Fibroblast of skin of right quadriceps (primary cell): ENCODE measurements around the gene ELN.
A peak's percentile ranks its signal among the peaks of the same experiment; 100 is the strongest.
"Not testable (repeated sequence)": the region's sequence is repeated elsewhere in the genome, so short reads cannot be mapped to it uniquely, and the experiment has no call there.

Source experiments
- DNase-seq: peaks from one replicate; pipeline ENCODE4 v3.0.0-alpha.2; 2013

ELN gene

DNA sequence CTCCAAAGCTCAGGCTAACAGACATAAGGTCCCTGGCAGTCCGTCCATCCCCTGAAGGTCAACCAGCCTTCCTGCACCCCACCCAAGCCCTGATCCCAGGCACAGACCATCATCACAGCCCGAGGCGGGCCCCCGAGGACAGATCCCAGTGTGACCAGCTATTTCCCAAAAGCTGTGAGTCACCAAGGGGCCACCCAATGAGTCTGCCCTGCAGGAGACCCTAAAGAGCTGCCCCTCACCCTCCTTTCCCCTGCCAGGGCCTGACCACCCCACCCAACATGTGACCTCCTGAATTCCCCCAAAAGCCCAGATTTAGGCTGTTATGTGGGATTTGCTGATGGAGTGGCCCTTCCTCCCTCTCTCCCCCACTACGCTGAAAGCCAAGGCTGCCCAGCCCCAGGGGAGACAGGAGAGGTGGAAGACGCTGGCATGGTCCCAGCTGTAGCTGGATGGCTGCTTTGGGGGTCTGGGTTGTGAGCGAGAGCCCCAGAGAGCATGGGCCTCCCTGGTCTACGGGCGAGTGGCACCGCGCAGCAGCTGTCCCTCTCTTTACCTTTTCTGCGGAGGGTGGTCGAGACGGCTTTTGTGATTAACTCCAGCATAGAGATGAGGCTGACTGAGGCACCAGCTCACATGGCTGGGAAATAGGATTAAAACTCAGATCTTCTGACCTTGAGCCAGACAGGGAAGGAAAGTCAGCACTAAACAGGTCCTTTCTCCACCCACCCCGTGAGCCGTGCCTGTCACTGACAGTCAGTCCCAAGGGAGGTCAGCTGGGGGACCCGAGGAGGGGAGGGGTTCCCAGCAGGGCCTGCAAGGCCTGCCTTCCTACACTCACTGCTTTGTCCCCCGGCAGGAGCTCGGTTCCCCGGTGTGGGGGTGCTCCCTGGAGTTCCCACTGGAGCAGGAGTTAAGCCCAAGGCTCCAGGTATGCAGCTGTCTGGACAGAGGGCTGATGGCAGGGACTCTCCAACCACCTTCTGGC, 16.7 kb downstream of the ELN start:
- no peak for DNase-seq

DNA sequence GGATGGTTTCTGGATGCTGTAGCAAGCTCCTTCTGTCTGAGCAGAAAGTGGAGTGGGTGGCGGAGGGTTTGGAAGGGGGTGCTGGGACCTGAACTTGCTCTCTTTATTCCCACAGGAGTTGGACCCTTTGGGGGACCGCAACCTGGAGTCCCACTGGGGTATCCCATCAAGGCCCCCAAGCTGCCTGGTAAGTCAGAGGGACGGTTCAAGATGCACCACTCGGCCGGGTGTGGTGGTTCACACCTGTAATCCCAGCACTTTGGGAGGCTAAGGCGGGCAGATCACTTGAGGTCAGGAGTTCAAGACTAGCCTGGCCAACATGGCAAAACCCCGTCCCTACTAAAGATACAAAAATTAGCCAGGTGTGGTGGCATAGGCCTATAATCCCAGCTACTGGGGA, 18.6 kb downstream of the ELN start:
- DNase-seq: not testable (repeated sequence)

DNA sequence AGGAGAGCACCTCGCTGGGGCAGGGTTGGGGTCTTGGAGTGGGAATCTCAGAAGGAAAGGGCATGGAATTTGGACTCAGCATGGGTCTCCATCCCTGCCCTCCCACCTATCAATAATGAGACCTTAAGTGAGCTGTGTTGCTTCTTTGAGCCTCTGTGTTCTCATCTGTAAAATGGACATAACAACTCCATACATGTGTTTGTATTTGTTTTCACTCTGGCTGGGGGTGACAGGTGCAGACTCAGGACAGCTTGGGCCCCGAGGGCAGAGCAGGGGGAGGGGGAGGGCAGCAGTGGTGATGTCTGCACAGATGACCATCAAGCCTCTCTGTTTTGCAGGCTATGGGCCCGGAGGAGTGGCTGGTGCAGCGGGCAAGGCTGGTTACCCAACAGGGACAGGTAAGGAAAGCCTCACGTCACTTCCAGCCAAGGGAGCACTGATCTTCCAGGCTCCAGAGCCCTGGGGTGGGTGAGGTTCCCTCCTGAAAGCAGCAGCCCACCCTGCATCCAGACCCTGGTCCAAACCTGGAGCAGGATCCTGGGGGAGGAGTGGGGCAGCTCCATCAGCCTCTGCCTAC, 19.9 kb downstream of the ELN start:
- no peak for DNase-seq

GRCh38 chr7:74048999-74049599, 21.1 kb downstream of the ELN start:
- no peak for DNase-seq

DNA sequence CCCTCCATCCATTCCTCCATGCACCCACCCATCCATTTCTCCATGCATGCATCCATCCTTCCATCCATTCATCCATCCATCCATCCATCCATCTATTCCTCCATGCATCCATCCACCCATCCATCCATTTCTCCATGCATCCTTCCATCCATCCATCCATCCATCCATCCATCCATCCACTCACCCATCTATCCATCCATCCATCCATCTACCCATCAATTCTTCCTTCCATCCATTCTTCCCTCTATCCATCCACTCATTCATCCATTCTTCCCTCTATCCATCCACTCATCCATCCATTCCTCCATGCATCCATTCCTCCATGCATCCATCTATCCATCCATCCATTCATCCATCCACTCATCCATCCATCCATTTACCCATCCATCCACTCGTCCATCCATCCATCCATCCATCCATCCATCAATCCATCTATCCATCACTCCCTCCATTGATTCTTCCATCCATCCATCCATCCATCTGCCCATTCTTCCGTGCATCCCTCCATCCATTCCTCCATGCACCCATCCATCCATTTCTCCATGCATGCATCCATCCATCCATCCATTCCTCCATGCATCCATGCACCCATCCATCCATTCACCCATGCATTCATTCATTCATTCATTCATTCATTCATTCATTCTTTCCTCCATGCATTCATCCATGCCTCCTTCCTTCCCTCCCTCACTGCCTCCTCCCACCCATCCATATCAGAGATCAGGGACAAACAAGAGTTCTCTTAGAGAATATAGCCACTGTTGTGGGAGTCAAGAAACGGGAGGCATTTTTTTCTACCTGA, 22.2 kb downstream of the ELN start:
- DNase-seq: no peak

DNA sequence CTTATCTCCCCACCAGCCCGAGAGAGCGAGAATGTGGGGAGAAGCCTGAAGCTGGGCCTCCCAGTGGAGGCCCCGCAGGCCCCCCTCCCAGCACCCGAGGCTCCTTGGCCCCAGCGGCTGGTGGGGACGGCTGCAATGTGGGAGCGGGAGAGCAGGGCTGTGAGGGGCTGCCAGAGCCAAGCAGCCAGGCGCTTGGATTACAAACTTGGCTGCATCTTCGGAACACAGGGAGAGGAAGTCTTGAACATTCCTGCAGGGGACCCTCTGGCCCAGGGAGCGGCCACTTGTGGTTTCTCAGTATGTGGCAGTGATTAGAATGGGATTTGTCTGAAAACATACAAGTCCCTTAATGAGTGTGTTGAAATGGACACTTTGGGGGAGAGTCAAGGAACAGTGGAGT, 23.2 kb downstream of the ELN start:
- DNase-seq: peak; percentile 35

GRCh38 chr7:74051629-74052410, 23.8 kb downstream of the ELN start:
- no peak for DNase-seq

DNA sequence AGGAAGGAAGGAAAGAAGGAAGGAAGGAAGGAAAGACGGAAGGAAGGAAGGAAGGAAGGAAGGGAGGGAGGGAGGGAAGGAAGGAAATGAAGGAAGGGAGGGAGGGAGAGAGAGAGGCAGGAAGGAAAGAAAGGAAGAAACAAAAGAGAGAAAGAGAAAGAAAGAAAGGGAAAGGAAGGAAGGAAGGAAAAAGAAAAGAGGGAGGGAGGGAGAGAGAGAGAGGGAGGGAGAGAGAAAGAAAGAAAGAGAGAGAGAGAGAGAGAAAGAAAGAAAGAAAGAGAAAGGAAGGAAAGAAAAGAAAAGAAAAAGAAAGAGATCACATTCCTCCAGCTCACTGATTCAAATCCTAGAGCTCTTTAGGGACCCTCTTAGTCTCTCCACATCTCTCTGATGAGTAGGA, 24.7 kb downstream of the ELN start:
- no peak for DNase-seq

GRCh38 chr7:74053589-74054186, 25.7 kb downstream of the ELN start:
- no peak for DNase-seq

- no peak for DNase-seq
Observed at GRCh38 chr7:74056096-74056915, 28.3 kb downstream of the ELN start.

GRCh38 chr7:74057216-74057925, 29.4 kb downstream of the ELN start:
- DNase-seq: no peak

- DNase-seq: no peak
Observed at GRCh38 chr7:74057987-74058386, 30.0 kb downstream of the ELN start.

- DNase-seq: no peak
Observed at GRCh38 chr7:74058486-74058885, 30.5 kb downstream of the ELN start.

DNA sequence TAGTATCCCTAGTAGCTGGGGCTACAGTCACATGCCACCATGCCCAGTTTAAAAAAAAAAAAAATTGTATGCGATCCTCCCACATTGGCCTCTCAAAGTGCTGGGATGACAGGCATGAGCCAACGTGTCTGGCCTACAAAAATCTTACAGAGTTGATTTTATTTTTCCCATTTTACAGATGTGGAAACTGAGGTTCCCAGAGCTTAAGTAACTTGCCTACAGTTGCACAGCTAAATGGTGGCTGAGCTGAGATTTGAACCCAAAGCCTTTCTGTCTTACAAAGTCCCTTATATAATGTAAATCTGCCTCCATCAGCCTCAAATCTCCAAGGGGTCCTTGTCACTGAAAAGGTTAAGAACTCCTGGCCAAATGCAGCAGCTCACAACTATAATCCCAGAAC, 31.1 kb downstream of the ELN start:
- no peak for DNase-seq

- DNase-seq: no peak
Observed at GRCh38 chr7:74059681-74060588, 32.0 kb downstream of the ELN start.

- DNase-seq: peak; percentile 90
Observed at GRCh38 chr7:74061840-74062539, 34.0 kb downstream of the ELN start.

GRCh38 chr7:74063223-74063641, 35.3 kb downstream of the ELN start:
- no peak for DNase-seq

DNA sequence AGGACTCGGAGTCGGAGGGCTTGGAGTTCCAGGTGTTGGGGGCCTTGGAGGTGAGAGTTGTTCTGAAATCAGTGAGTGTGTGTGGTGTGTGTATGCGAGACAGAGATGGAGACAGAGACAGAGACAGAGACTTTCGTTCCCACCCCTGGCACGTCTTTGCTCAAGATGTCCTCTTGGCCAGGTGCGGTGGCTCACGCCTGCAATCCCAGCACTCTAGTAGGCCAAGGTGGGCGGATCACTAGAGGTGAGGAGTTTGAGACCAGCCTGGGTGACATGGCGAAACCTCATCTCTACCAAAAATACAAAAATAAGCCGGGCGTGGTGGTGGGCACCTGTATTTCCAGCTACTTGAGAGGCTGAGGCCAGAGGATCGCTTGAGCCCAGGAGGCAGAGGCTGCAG, 35.7 kb downstream of the ELN start:
- no peak for DNase-seq
